Mesendoderm (in vitro differentiated cells): ENCODE data around the gene MIA.
"Not testable (repeated sequence)": the region's sequence is repeated elsewhere in the genome, so short reads cannot be mapped to it uniquely, and the experiment has no call there.

Source experiments
- DNase-seq: peaks from one replicate; pipeline ENCODE4 v3.0.0; 2013
- H2AK5ac ChIP-seq: 2 replicates; pipeline ENCODE4 v1.6.1; 2013; ENCODE audit warnings: low read length, inconsistent platforms
- H2BK120ac ChIP-seq: 2 replicates; pipeline ENCODE4 v1.6.1; 2013; ENCODE audit warnings: low read depth, mild to moderate bottlenecking, low read length, moderate library complexity, mixed read lengths
- H2BK15ac ChIP-seq: replicated peaks from 2 replicates; pipeline ENCODE4 v1.6.1; 2013; ENCODE audit warnings: low read depth, mild to moderate bottlenecking, moderate library complexity
- H2BK5ac ChIP-seq: 2 replicates; pipeline ENCODE4 v1.6.1; 2013; ENCODE audit warnings: low read length, inconsistent platforms
- H3K18ac ChIP-seq: 2 replicates; pipeline ENCODE4 v1.6.1; 2013; ENCODE audit warnings: mild to moderate bottlenecking, low read length, mixed read lengths
- H3K23ac ChIP-seq: one replicate; pipeline ENCODE4 v1.6.1; 2013; ENCODE audit warnings: low read length
- H3K27ac ChIP-seq: 2 replicates; pipeline ENCODE4 v1.5.1; 2013; ENCODE audit warnings: low read depth, mild to moderate bottlenecking, inconsistent platforms, low read length, moderate library complexity
- H3K27me3 ChIP-seq: 2 replicates; pipeline ENCODE4 v1.6.1; 2013; ENCODE audit warnings: low read length, control low read depth, mild to moderate bottlenecking, inconsistent platforms; ENCODE audit not compliant: insufficient read depth, poor library complexity
- H3K36me3 ChIP-seq: 2 replicates; pipeline ENCODE4 v1.6.1; 2013; ENCODE audit warnings: low read length, inconsistent platforms; ENCODE audit not compliant: control insufficient read depth, insufficient read depth
- H3K4ac ChIP-seq: one replicate; pipeline ENCODE4 v1.6.1; 2013; ENCODE audit warnings: low read depth, mild to moderate bottlenecking, low read length, moderate library complexity
- H3K4me1 ChIP-seq: 2 replicates; pipeline ENCODE4 v1.6.1; 2013; ENCODE audit warnings: low read depth, low read length, inconsistent platforms; ENCODE audit not compliant: control insufficient read depth
- H3K4me2 ChIP-seq: 2 replicates; pipeline ENCODE4 v1.6.1; 2013; ENCODE audit warnings: low read length
- H3K4me3 ChIP-seq: 2 replicates; pipeline ENCODE4 v1.5.1; 2013; ENCODE audit warnings: mild to moderate bottlenecking, low read length
- H3K56ac ChIP-seq: one replicate; pipeline ENCODE4 v1.6.1; 2013; ENCODE audit warnings: low read length
- H3K79me1 ChIP-seq: 2 replicates; pipeline ENCODE4 v1.6.1; 2013; ENCODE audit warnings: low read length, inconsistent platforms
- H3K79me2 ChIP-seq: 2 replicates; pipeline ENCODE4 v1.6.1; 2013; ENCODE audit warnings: mild to moderate bottlenecking, low read length; ENCODE audit not compliant: control insufficient read depth, insufficient read depth
- H3K9ac ChIP-seq: 2 replicates; pipeline ENCODE4 v1.6.1; 2013; ENCODE audit warnings: low read length, inconsistent platforms
- H4K5ac ChIP-seq: one replicate; pipeline ENCODE4 v1.6.1; 2013; ENCODE audit warnings: low read length
- H4K8ac ChIP-seq: one replicate; pipeline ENCODE4 v1.6.1; 2013; ENCODE audit warnings: low read depth, mild to moderate bottlenecking, control low read depth, low read length, moderate library complexity
- WGBS: extraction: QIAGEN DNeasy Blood & Tissue Kit; methylation state at CpG from one replicate; pipeline ENCODE4 v1.1.7; 2013; ENCODE audit warnings: low lambda C conversion rate, missing lambda C conversion rate; ENCODE audit not compliant: insufficient coverage; ENCODE audit errors: extremely low coverage; 5-methylcytosine and 5-hydroxymethylcytosine counted together

MIA gene

DNA sequence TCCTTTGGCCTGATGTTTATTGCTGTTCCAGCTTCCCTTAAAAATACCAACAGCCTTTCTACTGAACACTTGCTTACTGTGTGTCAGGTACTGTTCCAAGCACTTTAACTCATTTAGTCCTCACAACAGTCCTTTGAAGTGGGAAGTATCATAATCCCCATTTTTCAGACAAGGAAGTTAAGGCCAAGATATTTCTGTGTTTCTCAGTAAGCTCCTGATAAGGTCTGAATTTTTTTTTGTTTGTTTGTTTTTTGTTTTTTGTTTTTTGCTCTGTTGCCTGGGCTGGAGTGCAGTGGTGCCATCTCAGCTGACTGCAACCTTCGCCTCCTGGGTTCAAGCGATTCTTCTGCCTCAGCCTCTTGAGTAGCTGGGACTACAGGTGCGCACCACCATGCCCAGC is 16.8 kb upstream of the MIA start:
- Histone ChIP-seq H3K18ac (no peak overlapping the region), H3K9ac (no peak overlapping the region), H3K27ac (no peak overlapping the region), H2BK5ac (no peak overlapping the region), H4K8ac (no peak overlapping the region), H3K27me3 (no peaks in the 10 kb centered on the region), H3K36me3 (peaks cover 31% of the 10 kb centered on the region), H3K4me1 (peaks cover 4% of the 10 kb centered on the region), H3K4me3 (no peak overlapping the region), H3K4me2 (no peak overlapping the region), H3K79me2 (peaks cover 45% of the 10 kb centered on the region), H3K23ac (no peak overlapping the region), H3K56ac (no peak overlapping the region), H2BK120ac (no peak overlapping the region), H2BK15ac (no peak overlapping the region), H3K79me1 (peaks cover 17% of the 10 kb centered on the region), H2AK5ac (no peak overlapping the region), H4K5ac (no peak overlapping the region), H3K4ac (no peak overlapping the region)
- WGBS, result no CpG with 5 or more reads among the region's 3 CpGs
- no peak for DNase-seq

- Histone ChIP-seq H4K5ac (no peak overlapping the region), H3K23ac (no peak overlapping the region), H2BK5ac (no peak overlapping the region), H4K8ac (no peak overlapping the region), H3K27me3 (no peaks in the 10 kb centered on the region), H2AK5ac (no peak overlapping the region), H3K4me2 (no peak overlapping the region), H3K79me2 (peaks cover 39% of the 10 kb centered on the region), H3K4ac (no peak overlapping the region), H3K18ac (no peak overlapping the region), H3K27ac (no peak overlapping the region), H2BK15ac (no peak overlapping the region), H3K36me3 (peaks cover 39% of the 10 kb centered on the region), H3K79me1 (peaks cover 17% of the 10 kb centered on the region), H3K4me1 (peaks cover 2% of the 10 kb centered on the region), H3K56ac (no peak overlapping the region), H2BK120ac (no peak overlapping the region), H3K9ac (no peak overlapping the region), H3K4me3 (no peak overlapping the region)
- DNase-seq, result no peak
- WGBS, result no CpG with 5 or more reads among the region's 13 CpGs
Observed at GRCh38 chr19:40759352-40759751, 16.0 kb upstream of the MIA start.

DNA sequence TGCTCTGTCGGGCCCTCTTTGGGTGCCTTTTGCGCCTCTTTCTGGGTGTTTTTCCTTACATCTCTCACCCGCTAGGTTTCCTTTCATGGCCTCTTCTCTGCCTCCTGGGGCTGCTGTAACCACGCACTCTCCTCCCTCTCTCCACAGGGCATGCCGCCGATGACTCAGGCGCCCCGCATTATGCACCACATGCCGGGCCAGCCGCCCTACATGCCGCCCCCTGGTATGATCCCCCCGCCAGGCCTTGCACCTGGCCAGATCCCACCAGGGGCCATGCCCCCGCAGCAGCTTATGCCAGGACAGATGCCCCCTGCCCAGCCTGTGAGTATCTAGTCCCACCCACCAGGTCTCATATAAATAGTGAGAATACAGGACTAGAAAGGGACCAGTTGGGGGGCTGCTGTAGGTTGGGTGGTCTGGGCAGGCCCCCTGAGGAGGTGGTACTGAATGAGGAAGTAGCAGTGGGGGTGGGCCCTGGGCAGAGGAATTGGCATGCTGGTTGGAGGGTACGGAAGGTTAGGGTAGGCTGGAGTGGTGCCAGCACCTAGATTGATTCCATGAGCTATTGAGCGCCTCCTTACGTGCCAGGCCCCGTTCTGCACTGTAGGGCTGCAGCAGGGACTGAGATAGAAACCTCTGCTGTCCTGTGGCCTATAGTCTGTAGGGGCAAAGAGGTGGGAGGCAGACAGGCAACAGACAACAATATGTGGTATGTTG is 12.4 kb upstream of the MIA start:
- H3K4ac ChIP-seq, result no peak overlapping the region
- peaks cover 7% of the 10 kb centered on the region for H3K79me1 ChIP-seq
- no peak overlapping the region for H3K23ac ChIP-seq
- DNase-seq, result no peak
- H3K27me3 ChIP-seq, result no peaks in the 10 kb centered on the region
- H4K8ac ChIP-seq, result no peak overlapping the region
- no peak overlapping the region for H3K27ac ChIP-seq
- H2BK15ac ChIP-seq, result no peak overlapping the region
- H3K56ac ChIP-seq, result no peak overlapping the region
- H3K36me3 ChIP-seq, result peaks cover 45% of the 10 kb centered on the region
- H3K79me2 ChIP-seq, result peaks cover 6% of the 10 kb centered on the region
- no peak overlapping the region for H3K4me2 ChIP-seq
- H3K4me1 ChIP-seq, result no peaks in the 10 kb centered on the region
- no peak overlapping the region for H2BK5ac ChIP-seq
- H3K18ac ChIP-seq, result no peak overlapping the region
- H2AK5ac ChIP-seq, result no peak overlapping the region
- no peak overlapping the region for H3K9ac ChIP-seq
- H4K5ac ChIP-seq, result no peak overlapping the region
- no CpG with 5 or more reads among the region's 17 CpGs for WGBS
- H2BK120ac ChIP-seq, result no peak overlapping the region
- no peak overlapping the region for H3K4me3 ChIP-seq

GRCh38 chr19:40763526-40763925 is 11.8 kb upstream of the MIA start:
- H3K23ac ChIP-seq, result no peak overlapping the region
- no peaks in the 10 kb centered on the region for H3K4me1 ChIP-seq
- no peak overlapping the region for H2BK120ac ChIP-seq
- H4K8ac ChIP-seq, result no peak overlapping the region
- peaks cover 43% of the 10 kb centered on the region for H3K36me3 ChIP-seq
- H3K79me2 ChIP-seq, result peaks cover 4% of the 10 kb centered on the region
- no peak for DNase-seq
- no peak overlapping the region for H2AK5ac ChIP-seq
- no CpG with 5 or more reads among the region's 7 CpGs for WGBS
- H3K4me2 ChIP-seq, result no peak overlapping the region
- no peaks in the 10 kb centered on the region for H3K27me3 ChIP-seq
- no peak overlapping the region for H3K9ac ChIP-seq
- H3K79me1 ChIP-seq, result peaks cover 5% of the 10 kb centered on the region
- no peak overlapping the region for H3K4ac ChIP-seq
- no peak overlapping the region for H4K5ac ChIP-seq
- no peak overlapping the region for H3K56ac ChIP-seq
- no peak overlapping the region for H3K18ac ChIP-seq
- H2BK5ac ChIP-seq, result no peak overlapping the region
- H2BK15ac ChIP-seq, result no peak overlapping the region
- H3K27ac ChIP-seq, result no peak overlapping the region
- no peak overlapping the region for H3K4me3 ChIP-seq

- DNase-seq, result no peak
- Histone ChIP-seq H3K18ac (no peak overlapping the region), H3K4me3 (no peak overlapping the region), H2AK5ac (no peak overlapping the region), H2BK5ac (no peak overlapping the region), H3K56ac (no peak overlapping the region), H3K4me1 (no peaks in the 10 kb centered on the region), H4K8ac (no peak overlapping the region), H3K23ac (no peak overlapping the region), H3K79me1 (peaks cover 5% of the 10 kb centered on the region), H3K79me2 (peaks cover 4% of the 10 kb centered on the region), H3K4ac (no peak overlapping the region), H4K5ac (no peak overlapping the region), H2BK120ac (no peak overlapping the region), H2BK15ac (no peak overlapping the region), H3K27ac (no peak overlapping the region), H3K27me3 (no peaks in the 10 kb centered on the region), H3K4me2 (no peak overlapping the region), H3K36me3 (peaks cover 43% of the 10 kb centered on the region), H3K9ac (no peak overlapping the region)
- no CpG with 5 or more reads among the region's 10 CpGs for WGBS
Observed at GRCh38 chr19:40763963-40764362, 11.4 kb upstream of the MIA start.

DNA sequence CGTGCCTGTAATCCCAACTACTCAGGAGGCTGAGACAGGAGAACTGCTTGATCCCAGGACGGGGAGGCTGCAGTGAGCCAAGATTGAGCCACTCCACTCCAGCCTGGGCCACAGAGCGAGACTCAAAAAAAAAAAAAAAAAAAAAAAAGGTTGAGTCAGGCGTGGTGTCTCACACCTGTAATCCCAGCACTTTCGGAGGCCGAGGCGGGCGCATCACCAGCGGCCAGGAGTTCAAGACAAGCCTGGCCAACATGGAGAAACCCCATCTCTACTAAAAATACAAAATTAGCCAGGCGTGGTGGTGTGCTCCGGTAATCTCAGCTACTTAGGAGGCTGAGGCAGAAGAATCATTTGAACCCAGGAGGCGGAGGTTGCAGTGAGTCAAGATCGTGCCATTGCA is 8.9 kb upstream of the MIA start:
- H2BK120ac ChIP-seq, H3K18ac ChIP-seq, H3K56ac ChIP-seq, H3K27me3 ChIP-seq, H4K5ac ChIP-seq, H2AK5ac ChIP-seq, H3K4me1 ChIP-seq, H3K79me1 ChIP-seq, H4K8ac ChIP-seq, H3K9ac ChIP-seq, H2BK5ac ChIP-seq, DNase-seq, H3K4ac ChIP-seq, H3K4me3 ChIP-seq, H3K27ac ChIP-seq, H3K23ac ChIP-seq, H3K4me2 ChIP-seq, H2BK15ac ChIP-seq, H3K79me2 ChIP-seq: not testable (repeated sequence)
- no CpG with 5 or more reads among the region's 13 CpGs for WGBS
- peaks cover 33% of the 10 kb centered on the region for H3K36me3 ChIP-seq
